RWPE2 (cell line): Measurements from ENCODE around the gene ATG4D.
A peak's percentile ranks its signal among the peaks of the same experiment; 100 is the strongest.
"Not testable (repeated sequence)": the region's sequence is repeated elsewhere in the genome, so short reads cannot be mapped to it uniquely, and the experiment has no call there.

Experiments used
- ATAC-seq: fragments of 200-7000 bp; cut with Tn5 transposase; 3 replicates; pipeline ENCODE4 v1.9.1; 2021; ENCODE audit warnings: low read depth
- DNase-seq: peaks from one replicate; pipeline ENCODE4 v3.0.0-alpha.2; 2020; ENCODE audit warnings: low spot score
- H3K27ac ChIP-seq: fragments of 450-650 bp; 2 replicates; pipeline ENCODE4 v1.5.1; 2017; ENCODE audit warnings: mild to moderate bottlenecking; ENCODE audit not compliant: poor library complexity, severe bottlenecking
- H3K27me3 ChIP-seq: fragments of 250-450 bp; sonication (Bioruptor Pico); 2 replicates; pipeline ENCODE4 v1.5.1; 2021; ENCODE audit warnings: mild to moderate bottlenecking, moderate library complexity; ENCODE audit not compliant: insufficient read depth, poor library complexity, severe bottlenecking
- H3K36me3 ChIP-seq: fragments of 250-450 bp; sonication (Bioruptor Pico); 2 replicates; pipeline ENCODE4 v1.5.1; 2020; ENCODE audit warnings: low read depth, mild to moderate bottlenecking, moderate library complexity
- H3K4me1 ChIP-seq: fragments of 250-450 bp; sonication (Bioruptor Pico); 2 replicates; pipeline ENCODE4 v1.5.1; 2021; ENCODE audit warnings: mild to moderate bottlenecking, moderate library complexity; ENCODE audit not compliant: insufficient read depth, poor library complexity, severe bottlenecking
- H3K4me3 ChIP-seq: fragments of 250-450 bp; sonication (Bioruptor Pico); 2 replicates; pipeline ENCODE4 v1.5.1; 2021; ENCODE audit warnings: mild to moderate bottlenecking, moderate library complexity; ENCODE audit not compliant: severe bottlenecking
- H3K9me3 ChIP-seq: fragments of 250-450 bp; sonication (Bioruptor Pico); 2 replicates; pipeline ENCODE4 v1.5.1; 2021; ENCODE audit warnings: mild to moderate bottlenecking, moderate library complexity; ENCODE audit not compliant: severe bottlenecking
- CTCF ChIP-seq: fragments of 450-650 bp; IDR thresholded peaks from one replicate; pipeline ENCODE4 v1.5.1; 2017; ENCODE audit warnings: mild to moderate bottlenecking, moderate library complexity; ENCODE audit not compliant: poor library complexity, severe bottlenecking

ATG4D gene

GRCh38 chr19:10535613-10536012 is 8.1 kb upstream of the ATG4D start:
- Histone ChIP-seq H3K27ac (peak overlapping the region; percentile 61), H3K36me3 (no peaks in the 10 kb centered on the region), H3K27me3 (no peaks in the 10 kb centered on the region), H3K4me1 (peaks cover 17% of the 10 kb centered on the region), H3K4me3 (no peak overlapping the region), H3K9me3 (no peaks in the 10 kb centered on the region)
- peak; percentile 85 for ATAC-seq
- TF ChIP-seq CTCF: no peak
- no peak for DNase-seq

GRCh38 chr19:10537668-10538067 is 6.0 kb upstream of the ATG4D start:
- Histone ChIP-seq H3K4me3 (no peak overlapping the region), H3K27me3 (no peaks in the 10 kb centered on the region), H3K4me1 (peaks cover 17% of the 10 kb centered on the region), H3K9me3 (no peaks in the 10 kb centered on the region), H3K27ac (no peak overlapping the region), H3K36me3 (no peaks in the 10 kb centered on the region)
- DNase-seq (no peak), ATAC-seq (no peak)
- TF ChIP-seq CTCF: no peak

- ATAC-seq: no peak
- no peaks in the 10 kb centered on the region for H3K36me3 ChIP-seq
- no peak for DNase-seq
- no peak overlapping the region for H3K4me3 ChIP-seq
- no peak for TF ChIP-seq CTCF
- H3K9me3 ChIP-seq: no peaks in the 10 kb centered on the region
- peaks cover 15% of the 10 kb centered on the region for H3K4me1 ChIP-seq
- no peak overlapping the region for H3K27ac ChIP-seq
- no peaks in the 10 kb centered on the region for H3K27me3 ChIP-seq
These were observed 5.3 kb upstream of the ATG4D start for GRCh38 chr19:10538204-10538983.

GRCh38 chr19:10539016-10539415 is 4.7 kb upstream of the ATG4D start:
- not testable (repeated sequence) for H3K27ac ChIP-seq, DNase-seq, ATAC-seq, H3K9me3 ChIP-seq, H3K36me3 ChIP-seq, H3K27me3 ChIP-seq, H3K4me3 ChIP-seq
- H3K4me1 ChIP-seq: peaks cover 11% of the 10 kb centered on the region

GRCh38 chr19:10543059-10543419 is 665 bp upstream of the ATG4D start:
- H3K9me3 ChIP-seq: no peaks in the 10 kb centered on the region

More at GRCh38 chr19:10543059-10543419, 665 bp upstream of the ATG4D start:
- Histone ChIP-seq H3K27me3 (no peaks in the 10 kb centered on the region), H3K36me3 (peaks cover 17% of the 10 kb centered on the region), H3K4me1 (peaks cover 6% of the 10 kb centered on the region), H3K27ac (no peak overlapping the region), H3K4me3 (peak overlapping the region; percentile 95)
- ATAC-seq: no peak
- no peak for TF ChIP-seq CTCF
- no peak for DNase-seq
